Kidney (tissue), 14 donors: ENCODE measurements around the gene SLC31A1. TPM values are rescaled to one million over a fixed set of nuclear protein-coding genes. Genes with fewer than 3 reads are reported as not detected.

Experiments used
- DNase-seq, 5 donors: peaks; one replicate each; pipeline ENCODE4 v3.0.0-alpha.2; 2013 to 2020
- FAIRE-seq: peaks from 2 replicates; lab custom pipeline; 2012; peaks lifted over from hg19 to GRCh38; lab: Jason Lieb, UNC
- H3K27ac ChIP-seq, 2 donors: one replicate each; pipeline ENCODE4 v1.7.0; 2013; ENCODE audit warnings: low read depth in 2 of 2, low read length in 2 of 2, inconsistent platforms in 1 of 2
- H3K27me3 ChIP-seq: one replicate; pipeline ENCODE4 v1.7.1; 2013; ENCODE audit warnings: low read length, inconsistent platforms; ENCODE audit not compliant: control insufficient read depth, insufficient read depth
- H3K36me3 ChIP-seq, 3 donors: one replicate each; pipeline versions ENCODE4 v1.7.0 to v1.7.1; 2013; ENCODE audit warnings: low read length in 3 of 3, control low read depth in 1 of 3, inconsistent platforms in 1 of 3; ENCODE audit not compliant: insufficient read depth in 3 of 3, control insufficient read depth in 2 of 3
- H3K4me1 ChIP-seq, 3 donors: one replicate each; pipeline versions ENCODE4 v1.7.0 to v1.7.1; 2013; ENCODE audit warnings: low read length in 3 of 3, inconsistent platforms in 1 of 3, low read depth in 1 of 3; ENCODE audit not compliant: control insufficient read depth in 2 of 3, insufficient read depth in 2 of 3
- H3K4me3 ChIP-seq, 3 donors: one replicate each; pipeline versions ENCODE4 v1.7.0 to v1.8.1; 2013; ENCODE audit warnings: low read length in 3 of 3, control low read depth in 1 of 3, inconsistent platforms in 1 of 3
- H3K9ac ChIP-seq, 3 donors: one replicate each; pipeline versions ENCODE4 v1.7.0 to v1.7.1; 2013; ENCODE audit warnings: low read length in 3 of 3, control low read depth in 1 of 3, inconsistent platforms in 1 of 3
- H3K9me3 ChIP-seq, 3 donors: one replicate each; pipeline versions ENCODE4 v1.7.0 to v1.7.1; 2013; ENCODE audit warnings: low read length in 3 of 3, control low read depth in 1 of 3, inconsistent platforms in 1 of 3; ENCODE audit not compliant: control insufficient read depth in 2 of 3, insufficient read depth in 1 of 3
- CTCF ChIP-seq: IDR thresholded peaks from 3 replicates; pipeline ENCODE4 v1.5.1; 2012; ENCODE audit warnings: mild to moderate bottlenecking, moderate library complexity, borderline replicate concordance; ENCODE audit not compliant: insufficient read depth; ENCODE audit errors: extremely low read depth
- intact Hi-C: fragments of 100-400 bp; cut with DNase I; formaldehyde crosslinking; loops from one replicate; pipeline ENCODE4 v1.11.1; 2022
- polyA plus RNA-seq: library from polyadenylated mRNA; stranded (reverse); fragments of 350-450 nt; fragmentation: Illumina TruSeq; extraction: RNeasy Lipid Tissue Mini Kit (QIAGEN cat#74804); gene quantifications from one replicate; pipeline ENCODE4 v1.2.3, GENCODE V29; 2014; ENCODE audit warnings: low read depth, low replicate concordance; ENCODE audit not compliant: insufficient read depth
- total RNA-seq: library from RNA; stranded (reverse); fragmentation: NEBNext Ultra II Directional; extraction: Animal tissue kit (Norgen Biotek cat#: 25700); gene quantifications from one replicate; pipeline ENCODE4 v1.2.1, GENCODE V29; 2021
- donor health status: control.
- donor health status: control.
- donor health status: control.
- donor health status: control.
- donor health status: control.
- donor health status: DM: yes; HTN: yes; CAD: no.
- donor health status: Normal renal cell carcinoma (clear cell type).

The SLC31A1 gene
- total and polyA plus RNA-seq, 2 donors from 2014 or later: 19.5 to 20.1 TPM

GRCh38 chr9:113310538-113310937, 89.2 kb downstream of the SLC31A1 start:
- DNase-seq (no peak), FAIRE-seq (no peak)
- Histone ChIP-seq H3K27me3 (no peaks in the 10 kb centered on the region), H3K9me3 (no peaks in the 10 kb centered on the region), H3K9ac (no peak overlapping the region), H3K36me3 (no peaks in the 10 kb centered on the region), H3K4me1 (no peaks in the 10 kb centered on the region), H3K4me3 (no peak overlapping the region), H3K27ac (no peak overlapping the region)
- intact Hi-C loops: no loop called here
- TF ChIP-seq CTCF: no peak

- intact Hi-C loops: no loop called here
Measured at GRCh38 chr9:113311961-113312360, 90.6 kb downstream of the SLC31A1 start.

GRCh38 chr9:113313261-113313660, 91.9 kb downstream of the SLC31A1 start:
- DNase-seq: no peak
- no peak overlapping the region for H3K4me3 ChIP-seq
- H3K27ac ChIP-seq: no peak overlapping the region
- no peak for FAIRE-seq
- peaks cover 0 to 1% (median 0%) of the 10 kb centered on the region in 3 donors for H3K36me3 ChIP-seq
- H3K27me3 ChIP-seq: no peaks in the 10 kb centered on the region
- H3K9me3 ChIP-seq: no peaks in the 10 kb centered on the region
- intact Hi-C loops: no loop called here
- no peak overlapping the region for H3K9ac ChIP-seq
- no peak for TF ChIP-seq CTCF
- no peaks in the 10 kb centered on the region for H3K4me1 ChIP-seq

More at GRCh38 chr9:113311961-113312360, 90.6 kb downstream of the SLC31A1 start:
- Histone ChIP-seq H3K27ac (no peak overlapping the region), H3K9ac (no peak overlapping the region), H3K4me3 (no peak overlapping the region), H3K4me1 (no peaks in the 10 kb centered on the region), H3K9me3 (no peaks in the 10 kb centered on the region), H3K36me3 (no peaks in the 10 kb centered on the region), H3K27me3 (no peaks in the 10 kb centered on the region)
- DNase-seq: no peak
- FAIRE-seq: no peak
- TF ChIP-seq CTCF: no peak

Other genes with a start within 250 kb of the SLC31A1 start
- 3.0 TPM for gene ZNF883, start 209.4 kb upstream of the SLC31A1 start, total RNA-seq
- 2.9 TPM for gene ZNF883, start 209.4 kb upstream of the SLC31A1 start, polyA plus RNA-seq
- gene ZFP37, start 164.8 kb upstream of the SLC31A1 start, total RNA-seq: 4.1 TPM
- gene ZFP37, start 164.8 kb upstream of the SLC31A1 start, polyA plus RNA-seq: 1.9 TPM
- gene SLC31A2, start 70.5 kb upstream of the SLC31A1 start, total RNA-seq: 10.6 TPM
- 18.6 TPM for gene SLC31A2, start 70.5 kb upstream of the SLC31A1 start, polyA plus RNA-seq
- gene FKBP15, start 267 bp upstream of the SLC31A1 start, total RNA-seq: 34.8 TPM
- gene FKBP15, start 267 bp upstream of the SLC31A1 start, polyA plus RNA-seq: 11.0 TPM
- 28.5 TPM for gene CDC26, start 54.0 kb downstream of the SLC31A1 start, total RNA-seq
- 76.2 TPM for gene CDC26, start 54.0 kb downstream of the SLC31A1 start, polyA plus RNA-seq
- 20.0 TPM for gene PRPF4, start 54.1 kb downstream of the SLC31A1 start, total RNA-seq
- gene PRPF4, start 54.1 kb downstream of the SLC31A1 start, polyA plus RNA-seq: 12.8 TPM
- gene RNF183, start 81.8 kb downstream of the SLC31A1 start, total RNA-seq: 3.6 TPM
- gene RNF183, start 81.8 kb downstream of the SLC31A1 start, polyA plus RNA-seq: 8.1 TPM
- 8.7 TPM for gene WDR31, start 118.7 kb downstream of the SLC31A1 start, total RNA-seq
- 3.1 TPM for gene WDR31, start 118.7 kb downstream of the SLC31A1 start, polyA plus RNA-seq
- gene BSPRY, start 128.0 kb downstream of the SLC31A1 start, total RNA-seq: 14.5 TPM
- 18.0 TPM for gene BSPRY, start 128.0 kb downstream of the SLC31A1 start, polyA plus RNA-seq
- gene HDHD3, start 155.4 kb downstream of the SLC31A1 start, total RNA-seq: 29.8 TPM
- gene HDHD3, start 155.4 kb downstream of the SLC31A1 start, polyA plus RNA-seq: 107 TPM
- gene ALAD, start 179.7 kb downstream of the SLC31A1 start, total RNA-seq: 35.4 TPM
- 64.1 TPM for gene ALAD, start 179.7 kb downstream of the SLC31A1 start, polyA plus RNA-seq
- 26.1 TPM for gene POLE3, start 189.1 kb downstream of the SLC31A1 start, total RNA-seq
- 27.1 TPM for gene POLE3, start 189.1 kb downstream of the SLC31A1 start, polyA plus RNA-seq
- gene C9orf43, start 189.2 kb downstream of the SLC31A1 start, total RNA-seq: 0.50 TPM
- 0.80 TPM for gene C9orf43, start 189.2 kb downstream of the SLC31A1 start, polyA plus RNA-seq
- 114 TPM for gene RGS3, start 242.2 kb downstream of the SLC31A1 start, total RNA-seq
- gene RGS3, start 242.2 kb downstream of the SLC31A1 start, polyA plus RNA-seq: 137 TPM